Nephron progenitor cell (in vitro differentiated cells): ENCODE measurements around the gene CPVL.
A peak's percentile ranks its signal among the peaks of the same experiment; 100 is the strongest.

ENCODE experiments used
- DNase-seq: peaks from one replicate; pipeline ENCODE4 v3.0.0; 2021
- H3K27ac Mint-ChIP-seq: 2 replicates; pipeline ENCODE4 v1.8.0; 2021; ENCODE audit warnings: mild to moderate bottlenecking, moderate library complexity, mixed read lengths
- H3K27me3 Mint-ChIP-seq: 2 replicates; pipeline ENCODE4 v1.8.0; 2021; ENCODE audit warnings: mild to moderate bottlenecking, low read depth, mixed read lengths; ENCODE audit not compliant: poor library complexity
- H3K36me3 Mint-ChIP-seq: 2 replicates; pipeline ENCODE4 v1.8.0; 2021; ENCODE audit warnings: low read depth, mixed read lengths
- H3K4me1 Mint-ChIP-seq: 2 replicates; pipeline ENCODE4 v1.8.0; 2021; ENCODE audit warnings: mixed read lengths
- H3K4me3 Mint-ChIP-seq: 2 replicates; pipeline ENCODE4 v1.8.0; 2021; ENCODE audit warnings: mild to moderate bottlenecking, moderate library complexity, mixed read lengths
- H3K9me3 Mint-ChIP-seq: 2 replicates; pipeline ENCODE4 v1.8.0; 2021; ENCODE audit warnings: mild to moderate bottlenecking, moderate library complexity, mixed read lengths
- CTCF ChIP-seq: fragments of 200-600 bp; sonication (generic); IDR thresholded peaks from 2 replicates; pipeline ENCODE4 v1.5.0; 2021; ENCODE audit warnings: antibody characterized with exemption

CPVL gene

GRCh38 chr7:29192323-29192722 is 46.0 kb upstream of the CPVL start:
- Mint-ChIP-seq H3K36me3 (no peaks in the 10 kb centered on the region), H3K27ac (no peak overlapping the region), H3K27me3 (peaks cover 63% of the 10 kb centered on the region), H3K9me3 (no peaks in the 10 kb centered on the region), H3K4me1 (peaks cover 39% of the 10 kb centered on the region), H3K4me3 (no peak overlapping the region)
- TF ChIP-seq CTCF: no peak
- DNase-seq: no peak

GRCh38 chr7:29190349-29191045 is 44.2 kb upstream of the CPVL start:
- peaks cover 25% of the 10 kb centered on the region for H3K4me1 Mint-ChIP-seq

GRCh38 chr7:29189743-29190201 is 43.4 kb upstream of the CPVL start:
- Mint-ChIP-seq H3K9me3 (no peaks in the 10 kb centered on the region), H3K27me3 (peaks cover 41% of the 10 kb centered on the region), H3K27ac (no peak overlapping the region), H3K4me1 (peaks cover 21% of the 10 kb centered on the region), H3K36me3 (no peaks in the 10 kb centered on the region), H3K4me3 (no peak overlapping the region)
- peak; percentile 77 for DNase-seq
- TF ChIP-seq CTCF: peak; percentile 77

More at GRCh38 chr7:29190349-29191045, 44.2 kb upstream of the CPVL start:
- H3K27ac Mint-ChIP-seq: no peak overlapping the region
- H3K27me3 Mint-ChIP-seq: peaks cover 48% of the 10 kb centered on the region
- no peaks in the 10 kb centered on the region for H3K9me3 Mint-ChIP-seq
- no peak overlapping the region for H3K4me3 Mint-ChIP-seq
- no peaks in the 10 kb centered on the region for H3K36me3 Mint-ChIP-seq
- no peak for DNase-seq
- TF ChIP-seq CTCF: no peak

GRCh38 chr7:29185613-29186012 is 39.3 kb upstream of the CPVL start:
- H3K9me3 Mint-ChIP-seq: no peaks in the 10 kb centered on the region

GRCh38 chr7:29184599-29184998 is 38.3 kb upstream of the CPVL start:
- H3K9me3 Mint-ChIP-seq: no peaks in the 10 kb centered on the region
- H3K27me3 Mint-ChIP-seq: peaks cover 5% of the 10 kb centered on the region
- no peak for DNase-seq
- H3K27ac Mint-ChIP-seq: no peak overlapping the region
- no peak for TF ChIP-seq CTCF
- no peaks in the 10 kb centered on the region for H3K36me3 Mint-ChIP-seq
- H3K4me1 Mint-ChIP-seq: peaks cover 5% of the 10 kb centered on the region
- H3K4me3 Mint-ChIP-seq: no peak overlapping the region

More at GRCh38 chr7:29185613-29186012, 39.3 kb upstream of the CPVL start:
- H3K4me1 Mint-ChIP-seq: peaks cover 15% of the 10 kb centered on the region
- TF ChIP-seq CTCF: no peak
- DNase-seq: no peak
- H3K27me3 Mint-ChIP-seq: peaks cover 7% of the 10 kb centered on the region
- H3K4me3 Mint-ChIP-seq: no peak overlapping the region
- no peak overlapping the region for H3K27ac Mint-ChIP-seq
- H3K36me3 Mint-ChIP-seq: no peaks in the 10 kb centered on the region

- DNase-seq: no peak
- Mint-ChIP-seq H3K36me3 (peaks cover 8% of the 10 kb centered on the region), H3K9me3 (peaks cover 4% of the 10 kb centered on the region), H3K4me1 (no peaks in the 10 kb centered on the region), H3K27me3 (no peaks in the 10 kb centered on the region), H3K27ac (no peak overlapping the region), H3K4me3 (no peak overlapping the region)
- TF ChIP-seq CTCF: no peak
Measured at GRCh38 chr7:29179115-29179514, 32.8 kb upstream of the CPVL start.
